RPMI8226 (cell line): ENCODE data around the gene ATF7.
A peak's percentile ranks its signal among the peaks of the same experiment; 100 is the strongest.
"Not testable (repeated sequence)": the region's sequence is repeated elsewhere in the genome, so short reads cannot be mapped to it uniquely, and the experiment has no call there.

Experiments
- DNase-seq: peaks from one replicate; pipeline ENCODE4 v3.0.0-alpha.2; 2015

Gene ATF7

DNA sequence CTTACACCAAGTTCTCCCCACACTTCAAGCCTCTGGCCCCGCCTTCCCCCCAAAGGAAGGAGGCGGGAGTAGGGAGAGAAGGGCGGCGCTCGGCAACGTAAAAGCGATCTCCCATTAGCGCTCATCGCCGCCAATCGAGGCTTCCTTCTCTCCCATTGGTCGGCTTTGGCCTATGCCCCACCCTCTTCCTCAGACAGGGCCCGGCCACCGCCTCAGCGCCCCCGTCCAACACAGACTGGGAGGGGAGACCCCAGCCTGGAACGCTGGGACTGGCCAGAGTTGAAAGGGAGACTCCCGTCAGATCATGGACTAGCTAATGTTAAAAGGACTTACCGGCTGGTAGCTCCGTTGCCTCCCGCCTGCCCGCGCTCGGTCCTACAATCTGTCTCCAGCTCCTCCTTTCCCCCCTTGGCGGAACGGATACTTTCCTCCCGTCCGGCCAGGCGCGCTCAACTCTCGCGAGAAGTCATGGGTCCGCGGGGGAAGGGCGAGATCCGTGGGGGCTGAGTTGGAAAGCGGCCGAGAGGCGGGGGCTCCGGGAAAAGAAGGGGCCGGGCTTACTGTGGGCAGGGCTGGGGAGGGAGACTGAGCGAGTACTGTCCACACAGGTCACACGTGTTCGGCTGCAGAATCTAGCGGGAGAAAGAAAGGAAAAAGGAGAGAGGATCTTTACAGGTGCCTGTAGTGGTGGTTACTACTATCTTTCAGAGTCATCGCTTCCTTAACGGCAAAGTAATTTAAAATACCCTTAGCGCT lies at the start of gene ATF7:
Gene ATF7, minus strand, starts transcription at position 437 of the 756 bp plus-strand sequence. CDS start 25,382 bp downstream, outside the sequence.
- peak; percentile 98 for DNase-seq

DNA sequence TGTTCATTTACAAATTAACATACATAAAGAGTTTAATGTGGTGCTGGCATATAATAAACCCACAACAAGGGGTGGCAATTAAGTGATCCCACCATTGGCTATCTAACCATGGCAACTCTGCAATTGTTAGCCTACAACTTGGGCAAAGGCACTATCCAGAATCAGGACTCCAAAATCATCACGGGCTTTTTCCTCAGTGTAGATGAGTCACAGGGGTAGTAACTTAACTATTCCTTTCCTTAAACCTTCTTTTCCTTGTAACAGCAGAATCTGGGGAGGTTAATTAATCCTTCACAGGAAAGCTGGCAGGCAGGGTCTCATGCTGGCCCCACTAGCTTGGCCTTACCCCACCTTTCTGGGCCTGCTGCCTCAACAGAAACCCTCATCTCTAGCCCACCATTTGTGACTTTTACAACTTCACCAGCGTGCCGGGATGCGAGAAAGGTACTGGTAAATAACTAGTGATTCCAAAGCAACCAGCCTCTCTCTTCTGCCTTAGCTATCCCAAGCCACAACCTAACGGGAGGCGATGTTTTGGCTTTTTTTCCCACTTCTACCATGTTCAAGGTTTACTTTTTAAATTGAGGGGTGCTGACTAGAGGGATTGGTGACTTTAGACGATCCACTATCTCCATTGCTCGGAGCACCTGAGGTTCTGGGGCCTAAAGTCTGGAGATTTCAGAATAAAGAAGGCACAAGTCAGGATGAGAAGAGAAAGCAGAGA lies 49.0 kb upstream of the ATF7 start:
- no peak for DNase-seq

DNA sequence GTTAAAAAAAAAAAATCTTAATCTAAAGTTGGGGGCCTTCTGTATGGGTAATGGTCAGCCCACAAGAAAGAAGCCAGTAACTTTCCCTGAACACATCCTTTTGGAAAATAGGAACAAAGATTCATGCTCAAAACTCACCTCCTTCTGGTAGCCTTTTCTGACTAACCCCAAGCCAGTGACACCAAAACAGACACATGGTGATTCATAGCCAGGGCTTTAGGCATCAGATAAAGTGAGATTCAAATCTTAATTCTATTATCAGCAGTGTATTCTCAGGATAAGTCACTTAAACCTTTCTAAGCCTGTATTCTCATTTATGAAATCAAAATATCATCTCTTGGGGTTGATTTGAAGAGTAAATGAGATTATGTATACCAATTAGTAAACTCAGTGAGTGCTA lies 44.8 kb upstream of the ATF7 start:
- no peak for DNase-seq

DNA sequence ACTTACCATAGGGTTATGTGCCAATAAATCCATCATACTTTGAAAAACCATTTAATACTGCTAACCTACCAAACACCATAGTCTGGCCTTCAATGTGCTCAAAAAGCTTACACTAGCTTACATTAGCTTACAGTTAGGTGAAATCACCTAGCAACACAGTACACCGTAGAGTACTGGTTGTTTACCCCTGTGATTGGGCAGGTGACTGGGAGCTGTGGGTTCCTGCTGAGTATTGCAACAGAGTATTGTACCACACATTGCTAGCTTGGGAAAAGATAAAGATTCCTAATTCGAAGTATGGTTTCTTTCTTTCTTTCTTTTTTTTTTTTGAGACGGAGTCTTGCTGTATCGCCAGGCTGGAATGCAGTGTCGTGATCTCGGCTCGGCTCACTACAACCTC lies 44.1 kb upstream of the ATF7 start:
- no peak for DNase-seq

DNA sequence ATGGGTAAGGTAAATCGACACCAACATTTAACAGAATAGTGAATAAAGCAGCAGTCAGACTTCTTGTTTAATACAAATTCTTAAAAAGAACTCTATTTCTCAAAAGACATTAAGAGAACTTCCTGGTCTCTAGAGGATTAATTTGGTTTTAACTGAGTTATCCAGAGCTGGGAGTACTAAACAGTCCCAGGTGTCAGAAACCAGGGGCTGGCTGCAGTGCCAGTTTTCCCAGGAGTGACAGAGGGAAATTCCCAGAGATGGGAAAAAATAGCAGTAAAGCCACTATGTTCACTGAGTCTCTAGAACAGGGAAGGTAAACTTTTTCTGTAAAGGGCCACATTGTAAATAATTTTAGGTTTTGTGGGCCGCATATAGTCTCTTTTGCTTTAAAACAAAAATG lies 40.9 kb upstream of the ATF7 start:
- DNase-seq, result no peak

DNA sequence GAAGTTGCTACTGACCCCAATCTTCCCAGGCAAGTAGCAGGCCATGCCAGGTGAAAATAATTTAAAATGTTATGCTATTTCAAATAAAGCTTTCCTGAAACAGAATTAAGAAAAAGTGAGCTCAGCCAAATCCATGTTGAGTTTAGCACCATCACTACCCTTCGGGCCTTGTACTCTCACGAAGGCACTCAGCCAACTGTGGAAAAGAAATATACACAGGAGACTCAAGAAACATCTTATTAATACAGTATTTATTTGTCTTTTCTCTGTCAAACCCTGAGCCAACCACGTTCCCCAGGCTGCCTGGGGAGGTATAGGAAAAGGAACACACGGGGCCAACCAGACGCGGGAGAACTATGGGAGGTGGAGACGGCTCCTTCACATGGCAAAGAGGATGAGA lies 38.8 kb upstream of the ATF7 start:
- DNase-seq, result no peak

DNA sequence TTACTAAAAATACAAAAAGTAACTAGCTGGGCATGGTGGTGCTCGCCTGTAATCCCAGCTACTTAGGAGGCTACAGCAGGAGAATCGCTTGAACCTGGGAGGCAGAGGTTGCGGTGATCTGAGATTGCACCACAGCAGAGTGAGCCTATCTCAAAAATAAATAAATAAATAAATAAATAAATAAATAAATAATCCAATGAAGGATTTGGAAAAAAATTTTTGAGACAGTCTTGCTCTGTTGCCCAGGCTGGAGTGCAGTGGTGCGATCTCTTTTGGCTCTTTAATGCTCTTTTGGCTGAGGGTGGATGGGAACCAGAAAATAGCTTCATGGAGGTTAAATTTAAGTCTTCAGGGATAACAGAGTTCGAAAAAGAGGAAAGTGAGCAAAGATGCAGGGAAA lies 38.0 kb upstream of the ATF7 start:
- no peak for DNase-seq

DNA sequence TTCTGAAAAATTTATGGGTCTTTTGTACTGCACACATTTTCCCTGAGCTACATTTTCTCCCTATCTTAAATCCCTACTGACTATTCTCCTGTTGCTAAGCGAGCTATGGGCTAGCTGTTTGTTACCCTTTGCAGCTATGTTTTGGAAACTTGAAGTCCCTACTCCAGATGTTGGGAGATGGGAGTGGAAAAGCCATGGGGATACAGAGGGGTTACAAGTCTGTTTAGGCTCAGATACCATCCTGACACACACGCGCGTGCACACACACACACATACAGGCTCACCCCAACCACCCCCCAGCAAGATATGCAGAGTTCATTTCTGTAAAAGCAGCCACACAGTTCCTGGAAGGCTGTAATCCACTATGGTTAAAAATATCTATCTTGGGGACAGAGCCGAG lies 33.9 kb upstream of the ATF7 start:
- no peak for DNase-seq

DNA sequence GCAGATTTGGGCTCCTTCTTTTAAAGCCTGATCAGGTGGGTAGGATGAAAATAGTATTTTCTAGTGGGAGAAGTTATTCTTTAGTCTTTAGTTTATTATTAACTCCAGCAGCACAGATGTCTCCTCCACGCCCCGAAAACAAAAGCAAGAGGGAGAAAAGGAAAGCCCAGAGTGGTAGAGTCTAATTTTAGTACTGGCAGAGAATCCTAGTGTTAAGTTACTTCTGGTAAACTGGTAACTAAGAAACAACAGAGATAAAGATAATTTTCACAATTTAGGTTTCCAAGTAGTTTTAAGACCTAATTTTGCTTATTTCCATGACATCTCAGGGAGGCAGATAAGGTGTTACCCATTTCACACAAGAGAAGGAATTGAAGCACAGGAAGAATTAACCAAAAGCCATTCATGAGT lies 33.4 kb upstream of the ATF7 start:
- DNase-seq, result no peak

DNA sequence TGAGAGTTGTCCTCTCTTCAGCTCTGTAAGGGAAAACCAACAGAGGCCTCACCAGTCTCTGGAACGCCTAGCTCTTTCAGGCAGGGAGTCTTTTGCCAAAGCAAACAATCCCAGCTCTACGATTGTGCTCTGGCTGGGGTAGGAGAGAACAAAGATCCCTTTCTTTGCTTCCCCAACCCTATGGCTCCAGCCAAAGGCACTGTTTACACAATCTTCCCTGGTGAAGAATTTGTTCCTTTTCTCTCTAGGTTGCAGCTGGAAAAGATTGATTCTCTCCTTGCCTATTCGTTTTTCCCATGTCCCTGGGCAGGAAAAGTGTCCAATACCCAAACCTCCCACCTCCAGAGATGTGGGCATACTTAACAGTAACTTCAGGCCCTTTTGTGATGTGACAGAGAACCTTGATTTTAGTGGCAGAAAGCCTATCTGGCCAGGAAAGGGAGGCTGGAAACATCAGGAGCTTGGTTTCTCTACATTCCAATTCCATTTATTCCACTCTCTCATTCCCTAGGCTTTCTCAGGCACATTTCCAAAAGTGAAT lies 32.9 kb upstream of the ATF7 start:
- DNase-seq, result no peak

DNA sequence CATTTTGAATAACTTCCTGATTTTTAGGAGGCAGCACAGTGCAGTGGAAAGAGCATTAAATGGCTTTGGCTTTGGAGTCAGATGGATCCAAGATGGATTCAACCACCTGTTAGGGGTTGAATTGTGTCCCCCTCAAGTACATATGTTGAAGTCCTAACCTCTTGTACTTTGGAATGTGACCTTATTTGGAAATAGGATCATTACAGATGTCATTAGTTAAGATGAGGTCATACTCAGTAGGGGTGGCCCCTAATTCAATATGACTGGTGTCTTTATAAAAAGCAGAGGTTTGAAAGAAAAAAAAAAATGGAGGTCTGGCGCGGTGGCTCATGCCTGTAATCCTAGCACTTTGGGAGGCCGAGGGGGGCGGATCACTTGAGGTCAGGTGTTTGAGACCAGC lies 30.9 kb upstream of the ATF7 start:
- DNase-seq, result no peak

DNA sequence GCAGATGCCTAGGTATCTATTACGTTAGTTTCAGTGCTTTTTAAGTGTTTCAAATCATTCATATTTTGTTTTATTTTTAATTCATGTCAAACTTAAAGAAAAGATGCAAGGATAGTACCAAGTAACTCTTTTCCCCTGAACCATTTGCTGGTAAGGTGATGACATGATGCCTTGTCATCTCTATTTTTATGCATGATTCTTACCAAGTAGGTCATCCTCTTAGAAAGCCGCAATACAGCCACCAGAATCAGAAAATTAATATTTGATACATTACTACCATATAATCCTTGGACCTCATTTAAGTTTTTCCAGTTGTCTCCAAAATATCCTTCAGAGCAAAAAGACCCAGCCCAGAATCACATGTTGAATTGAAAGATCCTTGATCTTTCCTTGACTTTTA lies 27.4 kb upstream of the ATF7 start:
- no peak for DNase-seq

DNA sequence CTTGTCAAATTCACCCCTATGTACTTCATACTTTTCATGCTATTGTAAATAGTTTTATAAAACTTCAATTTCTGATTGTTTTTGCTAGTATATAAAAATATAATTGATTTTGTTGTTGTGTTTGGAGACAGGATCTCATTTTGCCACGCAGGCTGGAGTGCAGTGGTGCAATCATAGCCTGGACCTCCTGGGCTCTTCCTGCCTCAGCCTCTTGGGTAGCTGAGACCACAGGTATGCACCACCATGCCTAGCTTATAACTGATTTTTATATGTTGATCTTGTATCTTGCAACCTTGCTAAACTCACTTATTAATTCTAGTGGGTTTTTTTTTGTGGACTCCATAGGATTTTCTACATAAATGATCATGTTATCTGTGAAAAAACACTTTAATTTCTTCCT lies 26.2 kb upstream of the ATF7 start:
- no peak for DNase-seq

DNA sequence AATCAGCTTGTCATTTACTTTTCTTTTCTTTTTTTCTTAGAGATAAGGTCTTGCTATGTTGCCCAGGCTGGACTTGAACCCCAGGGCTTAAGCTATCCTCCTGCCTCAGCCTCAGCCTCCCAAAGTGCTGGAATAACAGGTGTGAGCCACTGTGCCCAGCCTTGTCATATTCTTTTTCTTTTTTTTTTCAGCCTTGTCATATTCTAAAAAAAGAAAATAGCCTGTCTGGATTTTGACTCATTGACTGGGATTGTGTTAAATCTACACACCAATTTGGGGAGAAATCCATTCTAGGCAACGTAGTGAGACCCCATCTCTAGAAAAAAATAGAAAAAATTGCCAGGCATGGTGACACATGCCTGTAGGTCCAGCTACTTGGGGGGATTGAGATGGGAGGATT lies 25.6 kb upstream of the ATF7 start:
- DNase-seq, result no peak

DNA sequence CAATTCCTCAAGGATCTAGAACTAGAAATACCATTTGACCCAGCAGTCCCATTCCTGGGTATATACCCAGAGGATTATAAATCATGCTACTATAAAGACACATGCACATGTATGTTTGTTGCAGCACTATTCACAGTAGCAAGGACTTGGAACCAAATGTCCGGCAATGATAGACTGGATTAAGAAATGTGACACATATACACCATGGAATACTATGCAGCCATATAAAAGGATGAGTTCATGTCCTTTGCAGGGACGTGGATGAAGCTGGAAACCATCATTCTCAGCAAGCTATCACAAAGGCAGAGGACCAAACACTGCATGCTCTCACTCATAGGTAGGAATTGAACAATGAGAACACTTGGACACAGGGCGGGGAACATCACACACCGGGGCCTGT lies 20.1 kb upstream of the ATF7 start:
- not testable (repeated sequence) for DNase-seq

DNA sequence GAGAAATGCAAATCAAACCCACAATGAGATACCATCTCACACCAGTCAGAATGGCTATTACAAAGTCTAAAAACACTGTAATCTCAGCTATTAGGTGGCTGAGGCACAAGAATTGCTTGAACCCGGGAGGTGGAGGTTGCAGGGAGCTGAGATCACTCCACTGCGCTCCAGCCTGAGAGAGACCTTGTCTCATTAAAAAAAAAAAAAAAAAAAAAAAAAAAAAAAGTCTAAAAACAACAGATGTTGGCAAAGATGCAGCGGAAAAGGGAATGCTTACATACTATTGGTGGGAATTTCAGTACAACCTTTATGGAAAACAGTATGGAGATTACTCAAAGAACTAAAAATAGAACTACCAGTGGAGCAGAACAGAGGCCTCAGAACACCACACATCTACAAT lies 19.0 kb upstream of the ATF7 start:
- no peak for DNase-seq

DNA sequence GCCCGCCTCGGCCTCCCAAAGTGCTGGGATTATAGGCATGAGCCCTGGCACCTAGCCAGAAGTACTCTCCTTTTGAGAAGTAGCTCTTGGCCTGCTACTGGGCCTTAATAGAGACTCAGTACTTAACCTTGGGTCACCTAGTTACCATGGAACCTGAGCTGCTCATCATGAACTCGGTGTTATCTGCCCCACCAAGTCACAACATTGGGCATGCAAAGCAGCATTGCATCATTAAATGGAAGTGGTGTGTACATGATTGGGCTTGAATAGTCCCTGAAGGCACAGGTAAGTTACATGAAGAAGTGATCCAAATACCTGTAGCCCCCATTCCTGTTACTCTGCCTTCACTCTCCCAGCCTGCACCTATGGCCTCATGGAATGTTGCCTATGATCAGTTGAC lies 18.0 kb upstream of the ATF7 start:
- no peak for DNase-seq

DNA sequence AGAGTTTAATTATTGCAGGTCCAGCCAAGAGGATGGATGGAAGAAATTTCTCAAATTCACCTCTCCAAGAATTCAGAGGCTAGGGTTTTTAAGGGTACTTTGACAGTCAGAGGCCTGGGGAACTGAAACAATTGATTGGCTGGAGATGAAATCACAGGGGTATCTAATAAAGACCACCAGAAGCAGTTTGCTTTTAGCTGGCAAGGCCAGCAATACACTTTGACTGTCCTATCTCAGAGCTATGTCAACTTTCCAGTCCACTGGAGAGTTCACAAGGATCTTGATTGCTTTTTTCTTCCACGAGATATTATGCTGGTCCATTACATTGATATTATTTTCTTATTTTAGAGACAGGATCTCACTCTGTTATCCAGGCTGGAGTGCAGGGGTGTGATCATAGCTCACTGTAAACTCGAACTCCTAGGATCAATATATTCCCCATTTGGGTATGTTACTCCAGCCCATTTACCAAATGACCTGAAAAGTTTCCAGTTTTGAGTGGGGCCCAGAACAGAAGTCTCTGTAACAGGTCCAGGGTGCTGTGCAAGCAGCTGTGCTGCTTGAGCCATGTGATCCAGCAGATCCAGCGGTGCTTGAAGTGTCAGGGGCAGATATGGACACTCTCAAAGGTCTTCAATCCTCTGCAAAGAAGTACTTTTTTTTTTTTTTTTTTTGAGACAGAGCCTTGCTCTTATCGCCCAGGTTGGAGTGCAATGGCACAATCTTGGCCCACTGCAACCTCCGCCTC lies 17.2 kb upstream of the ATF7 start:
- DNase-seq, result no peak

DNA sequence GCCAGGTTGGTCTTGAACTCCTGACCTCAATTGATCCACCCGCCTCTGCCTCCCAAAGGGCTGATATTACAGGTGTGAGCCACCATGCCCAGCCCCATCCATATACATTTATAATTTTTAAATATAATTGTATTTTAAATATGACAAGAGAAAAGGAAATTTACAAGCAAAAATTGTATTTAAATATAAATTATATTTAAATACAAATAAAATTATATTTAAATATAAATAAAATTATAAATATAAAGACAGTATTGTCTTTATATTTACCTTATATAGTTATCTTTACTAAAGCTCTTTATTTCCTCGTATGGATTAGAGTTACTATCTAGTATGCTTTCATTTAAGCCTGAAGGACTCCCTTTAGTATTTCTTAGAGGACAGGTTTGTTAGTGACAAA lies 11.9 kb upstream of the ATF7 start:
- DNase-seq, result no peak

DNA sequence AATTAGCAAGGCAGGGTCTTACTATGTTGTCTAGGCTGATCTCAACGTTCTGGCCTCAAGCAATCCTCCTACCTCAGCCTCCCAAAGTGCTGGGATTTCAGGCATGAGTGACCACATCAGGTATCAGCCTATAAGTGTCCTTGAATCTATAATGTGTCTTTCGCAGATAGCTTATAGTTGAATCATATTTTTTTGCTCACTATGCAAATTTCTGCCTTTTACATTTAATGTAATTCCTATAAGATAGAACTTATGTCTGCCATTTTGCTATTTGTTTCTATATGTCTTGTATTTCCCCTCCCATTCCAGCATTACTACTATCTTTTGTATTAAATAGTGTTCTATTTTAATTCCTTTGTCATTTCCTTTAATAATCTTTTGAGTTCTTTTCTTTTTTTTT lies 10.5 kb upstream of the ATF7 start:
- DNase-seq, result no peak

DNA sequence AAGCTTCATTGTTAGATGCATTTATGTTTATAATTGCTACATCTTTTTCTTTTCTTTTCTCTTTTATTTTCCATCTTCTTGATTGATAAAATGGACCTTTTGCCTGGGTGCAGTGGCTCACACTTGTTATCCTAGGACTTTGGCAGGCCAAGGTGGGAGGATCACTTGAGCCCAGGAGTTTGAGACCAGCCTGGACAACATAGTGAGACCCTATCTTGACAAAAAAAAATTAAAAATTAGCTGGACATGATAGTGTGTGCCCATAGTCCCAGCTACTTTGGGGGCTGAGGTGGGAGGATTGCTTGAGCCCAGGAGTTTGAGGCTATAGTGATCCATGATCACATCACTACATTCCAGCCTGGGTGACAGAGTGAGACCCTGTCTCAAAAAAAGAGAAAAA lies 9.5 kb upstream of the ATF7 start:
- DNase-seq, result not testable (repeated sequence)

DNA sequence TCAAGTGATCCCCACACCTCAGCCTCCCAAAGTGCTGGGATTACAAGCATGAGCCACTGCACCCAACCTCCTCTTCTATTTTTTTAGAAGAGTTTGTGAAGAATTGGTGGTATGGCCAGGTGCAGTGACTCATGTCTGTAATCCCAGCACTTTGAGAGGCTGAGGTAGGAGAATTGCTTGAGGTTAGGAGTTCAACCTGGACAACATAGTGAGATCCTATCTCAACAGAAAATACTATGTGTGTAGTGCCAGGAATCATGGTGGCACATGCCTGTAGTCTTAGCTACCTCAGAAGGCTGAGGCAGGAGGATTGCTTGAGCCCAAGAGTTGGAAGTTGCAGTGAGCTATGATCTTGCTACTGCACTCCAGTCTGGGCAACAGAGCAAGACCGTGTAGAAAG lies 5.5 kb upstream of the ATF7 start:
- no peak for DNase-seq

DNA sequence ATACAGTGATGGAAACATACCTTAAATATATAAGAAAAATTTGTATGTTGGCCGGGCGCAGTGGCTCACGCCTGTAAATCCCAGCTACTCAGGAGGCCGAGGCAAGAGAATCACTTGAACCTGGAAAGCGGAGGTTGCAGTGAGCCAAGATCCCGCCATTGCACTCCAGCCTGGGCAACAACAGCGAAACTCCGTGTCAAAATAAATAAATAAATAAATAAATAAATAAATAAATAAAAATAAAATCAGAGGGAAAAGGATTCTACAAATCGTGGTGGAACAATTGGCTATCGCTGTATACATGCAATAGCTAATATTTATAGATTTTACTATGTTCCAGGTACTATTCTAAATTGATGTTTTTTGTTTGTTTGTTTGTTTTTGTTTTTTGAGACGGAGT lies 1.7 kb upstream of the ATF7 start:
- no peak for DNase-seq

DNA sequence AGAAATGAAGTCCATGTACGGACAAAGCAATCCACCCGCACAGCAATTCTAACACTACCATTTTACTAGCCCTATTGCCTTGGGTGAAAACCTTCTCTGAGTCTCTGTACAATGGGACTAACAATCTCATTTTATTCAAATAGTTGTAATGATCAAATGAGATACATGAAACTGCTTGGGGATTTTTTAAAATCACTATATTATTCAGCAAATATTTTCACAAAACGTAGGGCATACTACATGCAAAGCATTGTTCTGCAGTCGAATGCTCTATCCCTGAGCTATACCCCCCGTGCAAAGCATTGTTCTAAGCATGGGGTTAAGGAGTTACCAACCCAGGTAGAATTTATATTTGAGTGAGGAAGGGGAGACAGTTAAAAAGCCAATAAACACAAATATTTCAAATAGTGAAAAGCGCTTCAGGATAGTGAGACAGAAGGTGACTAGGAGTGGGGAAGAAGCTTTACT lies 554 bp upstream of the ATF7 start:
- no peak for DNase-seq
